Measurements from ENCODE around the gene LTBP3.
"Not testable (repeated sequence)": the region's sequence is repeated elsewhere in the genome, so short reads cannot be mapped to it uniquely, and the experiment has no call there.

The LTBP3 gene

DNA sequence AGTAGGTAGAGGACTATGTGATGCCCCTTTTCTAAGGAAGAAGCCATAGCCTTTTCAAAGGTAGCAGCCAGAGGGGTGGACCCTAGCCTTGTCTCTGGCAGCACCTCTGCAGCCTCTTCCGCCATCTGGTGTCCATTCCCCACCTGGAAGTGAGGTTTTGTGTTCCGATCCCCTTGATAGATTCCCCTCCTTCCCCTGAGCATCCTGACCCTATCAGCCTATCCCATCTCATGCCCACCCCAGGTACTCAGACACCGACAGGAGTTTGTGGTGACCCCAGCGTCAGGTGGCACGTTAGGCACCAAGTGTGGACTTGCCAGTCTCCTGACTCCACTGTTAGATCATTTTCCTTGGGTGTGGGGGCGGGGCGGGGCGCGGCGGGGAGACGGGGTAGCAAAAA, 13.8 kb upstream of the LTBP3 start:
- DNase-seq (ENCODE audit: low read depth in 2 of 2) = no peak

DNA sequence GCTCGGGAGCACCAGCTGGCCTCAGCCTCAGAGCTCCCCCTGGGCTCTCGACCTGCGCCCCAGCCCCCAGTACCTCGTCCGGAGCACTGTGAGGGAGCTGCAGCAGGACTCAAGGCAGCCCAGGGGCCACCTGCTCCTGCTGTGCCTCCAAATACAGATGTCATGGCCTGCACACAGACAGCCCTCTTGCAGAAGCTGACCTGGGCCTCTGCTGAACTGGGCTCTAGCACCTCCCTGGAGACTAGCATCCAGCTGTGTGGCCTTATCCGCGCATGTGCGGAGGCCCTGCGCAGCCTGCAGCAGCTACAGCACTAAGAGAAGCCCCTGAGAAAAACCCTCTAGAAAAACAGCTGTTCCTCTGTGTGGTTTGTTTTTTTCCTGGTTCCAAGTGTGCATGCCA, 13.3 kb upstream of the LTBP3 start:
- DNase-seq (ENCODE audit: low read depth in 2 of 2) = no peak

DNA sequence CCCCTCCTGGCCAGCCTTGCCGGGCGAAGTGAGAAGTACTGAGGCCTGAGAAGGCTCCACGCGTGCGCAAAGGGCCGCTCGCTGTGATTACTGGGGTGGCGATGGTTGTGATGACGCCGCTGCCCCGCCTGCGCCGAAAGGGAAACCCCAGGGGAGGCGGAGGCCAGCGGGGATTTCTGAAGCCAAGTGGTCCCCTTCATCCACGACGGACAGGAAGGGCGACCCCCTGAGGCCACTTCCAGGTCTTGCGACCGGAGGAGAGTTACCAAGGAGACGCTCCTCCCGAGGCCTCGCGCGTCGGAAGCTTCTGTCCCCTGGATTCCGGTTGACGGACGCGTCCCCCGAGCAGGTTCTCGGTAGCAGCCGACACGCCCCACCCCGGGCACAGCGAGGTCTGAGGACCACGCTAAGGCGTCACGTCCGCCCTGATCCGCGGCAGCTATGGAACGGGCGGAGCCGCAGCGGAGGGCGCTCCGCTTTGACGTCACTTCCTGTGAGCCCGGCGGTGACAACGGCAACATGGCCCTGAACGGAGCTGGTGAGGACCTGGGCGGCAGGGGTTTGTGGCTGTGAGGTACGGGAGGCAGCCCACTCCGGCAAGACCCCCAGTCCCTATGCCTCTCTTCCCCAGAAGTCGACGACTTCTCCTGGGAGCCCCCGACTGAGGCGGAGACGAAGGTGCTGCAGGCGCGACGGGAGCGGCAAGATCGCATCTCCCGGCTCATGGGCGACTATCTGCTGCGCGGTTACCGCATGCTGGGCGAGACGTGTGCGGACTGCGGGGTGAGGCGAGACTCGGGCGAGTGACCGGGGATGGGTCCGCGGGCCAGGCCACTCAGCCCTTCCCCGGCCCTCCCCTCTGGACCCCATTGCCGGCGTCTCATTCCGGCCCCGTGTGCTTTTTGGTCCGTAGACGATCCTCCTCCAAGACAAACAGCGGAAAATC, 12.1 kb upstream of the LTBP3 start, which contains the start of gene ZNRD2:
Gene ZNRD2, plus strand, starts transcription at position 505 of the 946 bp plus-strand sequence. Its CDS starts 15 bp downstream, at position 520.
- DNase-seq (ENCODE audit: low read depth in 2 of 2) = peak; percentile 91 to 95

DNA sequence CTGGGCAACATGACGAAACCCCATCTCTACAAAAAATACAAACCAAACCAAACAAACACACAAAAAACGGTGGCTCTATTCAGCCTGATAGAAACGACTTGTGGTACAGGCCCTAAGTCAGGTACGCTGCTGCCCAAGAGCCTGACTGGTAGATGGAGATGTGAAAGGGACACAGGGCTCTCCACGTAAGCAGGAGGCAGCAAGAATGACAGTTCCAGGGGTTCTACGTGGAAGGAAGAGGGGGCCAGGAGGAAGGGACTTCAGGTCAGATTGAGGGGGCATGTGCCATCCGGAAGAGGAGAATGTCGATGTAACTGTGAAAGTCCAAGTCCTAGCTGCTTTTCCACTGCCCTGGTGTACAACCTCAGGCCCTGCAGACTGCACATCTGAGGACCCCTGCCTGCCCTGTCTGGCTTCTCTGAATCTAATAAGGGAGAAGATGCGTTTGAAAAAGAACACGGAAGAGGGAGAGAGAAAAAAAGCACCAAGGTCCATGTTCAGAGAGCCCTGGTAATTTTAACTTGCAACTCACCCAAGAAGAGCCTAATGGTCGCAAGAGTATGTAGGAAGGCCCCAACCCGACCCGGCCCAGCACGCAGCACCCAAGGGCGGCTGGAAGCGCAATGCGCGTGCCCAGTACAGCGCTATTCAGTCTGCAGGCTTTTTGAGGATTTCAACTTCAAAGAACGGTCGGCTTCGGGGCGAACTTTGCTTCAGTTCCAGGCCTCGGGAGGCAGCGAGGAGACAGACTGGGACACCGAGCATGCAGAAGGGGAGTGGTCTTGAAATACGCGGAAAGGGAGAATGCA, 11.2 kb upstream of the LTBP3 start:
- no peak for DNase-seq (ENCODE audit: low read depth in 2 of 2)

DNA sequence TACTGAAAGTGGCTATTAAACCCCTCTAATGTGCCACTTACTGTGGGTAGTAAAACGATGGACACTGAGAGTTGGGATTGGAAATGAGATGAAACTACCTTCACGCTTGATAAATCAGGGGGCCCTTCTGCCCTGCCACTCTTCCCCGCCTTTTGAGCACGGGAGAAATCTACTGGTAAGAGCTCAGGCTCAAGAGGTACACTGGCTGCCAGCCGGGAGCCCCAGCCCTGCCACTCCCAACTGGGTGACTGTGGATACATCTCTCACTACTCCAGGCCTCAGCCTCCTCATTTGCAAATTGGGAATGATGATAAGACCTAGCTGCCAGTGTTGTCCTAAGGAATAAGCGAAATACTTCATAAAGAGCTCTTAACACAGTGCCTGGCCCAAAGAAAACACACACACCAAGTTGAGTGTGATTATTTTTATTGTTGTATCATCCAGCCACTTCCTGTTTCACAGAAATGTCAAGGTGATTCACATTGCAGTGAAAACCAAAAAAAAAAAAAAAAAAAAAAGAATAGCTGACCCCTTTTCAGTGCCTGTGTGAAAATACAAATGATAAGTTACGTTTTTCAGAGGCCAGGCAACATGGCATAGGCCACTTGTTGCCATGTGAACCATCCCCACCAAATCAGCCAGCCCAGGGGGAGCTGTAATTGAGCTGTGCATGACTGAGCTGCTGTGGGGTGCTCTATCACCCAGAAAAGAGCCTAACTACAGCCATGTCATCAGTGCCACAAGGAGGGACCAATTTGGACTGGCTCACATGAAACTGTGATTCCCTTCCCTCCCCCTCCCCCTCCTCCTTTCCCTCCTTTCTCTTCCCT, 7.7 kb upstream of the LTBP3 start:
- no peak for DNase-seq (ENCODE audit: low read depth in 2 of 2)

DNA sequence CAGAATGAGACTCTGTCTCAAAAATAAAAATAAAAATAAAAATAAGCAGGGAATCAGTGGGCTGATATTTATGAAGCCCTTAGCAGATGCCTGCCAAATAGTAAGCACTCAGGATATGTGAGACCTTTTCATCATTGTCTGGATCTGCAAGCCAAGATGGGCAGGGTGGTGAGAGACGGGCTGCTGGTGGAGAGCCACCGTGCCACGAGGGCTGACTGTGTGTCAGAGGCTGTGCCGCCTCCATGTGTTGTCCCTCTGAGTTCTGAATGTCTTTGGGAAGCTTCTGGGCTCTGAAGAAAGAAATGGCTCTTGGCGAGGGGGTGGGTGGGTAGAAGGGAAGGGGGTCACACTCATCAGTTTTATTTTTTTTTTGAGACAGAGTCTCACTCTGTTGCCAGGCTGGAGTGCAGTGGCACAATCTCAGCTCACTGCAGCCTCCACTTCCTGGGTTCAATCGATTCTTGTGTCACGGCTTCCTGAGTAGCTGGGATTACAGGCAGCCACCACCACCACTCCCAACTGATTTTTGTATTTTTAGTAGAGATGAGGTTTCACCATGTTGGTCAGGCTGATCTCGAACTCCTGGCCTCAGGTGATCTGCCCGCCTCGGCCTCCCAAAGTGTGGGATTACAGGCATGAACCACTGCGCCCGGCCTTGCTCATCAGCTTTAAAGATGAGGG, 6.9 kb upstream of the LTBP3 start:
- not testable (repeated sequence) for DNase-seq (ENCODE audit: low read depth in 2 of 2)

DNA sequence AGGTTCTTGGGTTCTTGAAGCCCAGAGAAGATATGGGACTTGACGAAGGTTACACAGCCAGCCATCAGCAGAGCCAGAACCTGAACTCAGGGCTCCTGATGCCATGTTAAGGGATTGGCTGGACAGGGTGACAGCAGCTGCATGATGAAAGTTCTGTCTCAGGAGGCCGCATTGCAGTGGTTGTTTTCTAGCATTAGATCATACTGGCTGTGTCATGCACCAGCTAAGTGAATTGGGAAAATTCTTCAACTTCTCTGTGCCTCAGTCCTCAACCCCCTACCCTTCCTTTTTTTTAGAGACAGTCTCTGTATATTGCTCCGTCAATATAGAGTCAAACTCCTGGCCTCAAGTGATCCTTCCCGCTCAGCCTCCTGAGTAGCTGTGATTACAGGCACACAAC, 5.4 kb upstream of the LTBP3 start:
- DNase-seq (ENCODE audit: low read depth in 2 of 2) = no peak

DNA sequence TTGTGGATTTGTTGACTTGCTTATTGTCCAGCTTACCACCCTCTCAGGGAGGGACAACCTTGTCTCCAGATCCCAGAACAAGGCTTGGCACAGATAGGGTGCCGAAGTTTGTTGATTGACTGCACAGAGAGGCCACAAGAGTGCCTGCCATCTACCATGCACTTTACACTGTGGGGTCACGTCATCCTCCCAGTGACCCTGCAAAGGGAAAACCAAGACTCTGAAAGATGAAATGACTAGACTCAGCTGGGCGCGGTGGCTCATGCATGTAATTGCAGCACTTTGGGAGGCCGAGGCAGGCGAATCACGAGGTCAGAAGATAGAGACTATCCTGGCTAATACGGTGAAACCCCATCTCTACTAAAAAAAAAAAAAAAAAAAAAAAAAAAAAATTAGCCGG, 4.6 kb upstream of the LTBP3 start:
- DNase-seq (ENCODE audit: low read depth in 2 of 2) = no peak

DNA sequence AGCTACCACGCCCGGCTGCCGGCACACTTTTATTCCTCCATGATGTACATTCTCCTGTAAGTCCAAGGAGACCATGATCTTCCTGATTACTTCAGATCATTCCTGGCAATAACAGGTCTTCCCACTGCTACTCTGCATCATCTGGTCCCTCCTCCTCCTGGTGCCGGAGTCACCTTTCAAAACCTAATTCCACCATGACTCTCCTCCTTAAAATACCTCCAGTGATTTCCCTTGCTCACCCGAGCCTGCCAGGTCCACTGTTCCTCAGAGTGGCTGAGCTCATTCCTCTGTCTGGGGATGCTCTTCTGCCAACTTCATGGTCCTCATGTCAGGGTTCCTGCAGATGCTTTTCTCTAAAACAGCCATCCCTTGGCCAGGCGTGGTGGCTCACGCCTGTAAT, 3.9 kb upstream of the LTBP3 start:
- DNase-seq (ENCODE audit: low read depth in 2 of 2) = no peak

DNA sequence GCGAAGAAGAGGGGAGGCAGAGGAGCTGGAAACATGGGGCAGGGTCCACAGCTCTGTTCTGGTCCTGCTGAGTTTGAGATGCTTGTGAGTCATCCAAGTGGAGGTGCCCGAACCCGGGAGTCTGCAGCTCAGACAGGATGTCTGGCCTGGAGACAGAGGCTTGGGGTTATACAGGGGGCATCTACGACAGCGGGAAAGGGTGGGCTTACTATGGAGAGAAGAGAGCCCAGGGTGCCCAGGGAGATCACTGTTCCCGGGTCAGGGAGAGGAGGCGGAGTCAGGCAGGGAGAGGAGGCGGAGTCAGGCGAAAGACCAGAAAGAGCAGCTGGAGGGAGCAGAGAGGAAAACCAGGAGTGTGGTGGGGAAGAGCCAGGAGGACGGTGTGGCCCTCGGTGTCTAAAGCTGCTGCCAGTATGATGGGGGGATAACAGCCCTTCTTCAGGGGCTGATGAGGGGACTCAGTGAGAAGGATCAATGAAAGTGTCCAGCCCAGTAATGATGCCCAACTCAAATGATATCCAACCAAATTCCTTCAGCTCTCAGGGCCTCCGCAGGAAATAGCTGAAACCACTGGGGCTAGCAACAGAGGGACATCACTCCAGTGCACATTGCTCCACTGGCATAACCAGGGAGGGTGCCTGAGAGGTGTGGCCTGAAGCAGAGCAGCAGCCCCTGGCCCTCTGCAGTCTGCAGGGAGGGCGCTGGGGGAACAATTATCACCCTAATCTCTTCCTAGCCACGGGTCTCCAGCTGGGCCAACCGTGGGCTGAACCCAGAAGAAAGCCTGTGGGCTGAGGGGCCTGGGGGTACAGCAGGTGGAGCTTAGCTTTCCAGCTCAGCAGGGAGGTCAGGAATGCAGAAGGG, 2.6 kb upstream of the LTBP3 start:
- no peak for DNase-seq (ENCODE audit: low read depth in 2 of 2)

DNA sequence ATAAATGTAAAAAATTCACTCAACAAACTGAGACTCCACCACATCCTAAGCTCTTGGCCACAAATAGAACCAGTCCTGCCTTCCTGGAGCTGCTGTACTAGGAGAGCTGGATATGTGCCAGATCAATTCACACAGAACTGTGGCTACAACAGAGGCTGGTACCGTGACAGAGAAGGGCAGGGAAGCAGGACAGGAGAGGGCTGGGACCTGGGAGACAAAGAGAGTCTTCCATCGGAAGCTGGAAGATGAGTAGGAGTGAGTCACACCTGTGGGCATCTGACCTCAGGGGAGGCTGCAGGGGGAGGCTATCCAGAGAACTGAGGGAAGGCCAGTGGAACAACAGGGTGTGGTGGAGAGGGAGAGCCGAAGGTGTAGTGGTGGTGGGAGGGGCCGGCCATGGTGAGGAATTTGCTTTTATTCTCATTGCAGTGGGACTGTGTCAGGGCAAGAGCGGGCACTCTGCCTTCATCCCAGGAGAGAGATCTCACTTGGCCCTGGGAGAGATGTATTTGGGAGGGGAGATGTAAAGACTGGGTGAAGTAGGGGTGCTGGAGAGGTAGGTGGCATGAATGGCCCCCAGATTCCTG, 1.9 kb upstream of the LTBP3 start:
- DNase-seq (ENCODE audit: low read depth in 2 of 2) = no peak

DNA sequence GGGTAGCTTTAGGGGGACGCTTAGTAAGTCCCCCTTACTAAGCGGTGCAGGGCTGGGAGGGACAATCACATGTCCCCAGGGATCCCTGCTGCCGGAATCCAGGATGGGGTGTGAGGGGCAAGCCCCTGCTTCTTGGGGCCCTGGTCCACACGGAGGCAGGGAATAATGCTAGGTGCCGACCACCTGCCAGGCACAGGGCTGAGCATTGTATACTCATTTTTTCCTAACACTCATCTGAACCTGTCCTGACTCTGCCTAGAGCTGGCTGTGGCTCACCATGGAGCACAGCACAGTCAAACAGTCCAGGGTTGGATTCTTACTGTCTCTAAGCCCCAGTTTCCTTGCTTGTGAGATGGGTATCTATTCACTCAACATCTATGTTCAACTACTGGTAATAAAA, 1.4 kb upstream of the LTBP3 start:
- DNase-seq (ENCODE audit: low read depth in 2 of 2) = no peak

DNA sequence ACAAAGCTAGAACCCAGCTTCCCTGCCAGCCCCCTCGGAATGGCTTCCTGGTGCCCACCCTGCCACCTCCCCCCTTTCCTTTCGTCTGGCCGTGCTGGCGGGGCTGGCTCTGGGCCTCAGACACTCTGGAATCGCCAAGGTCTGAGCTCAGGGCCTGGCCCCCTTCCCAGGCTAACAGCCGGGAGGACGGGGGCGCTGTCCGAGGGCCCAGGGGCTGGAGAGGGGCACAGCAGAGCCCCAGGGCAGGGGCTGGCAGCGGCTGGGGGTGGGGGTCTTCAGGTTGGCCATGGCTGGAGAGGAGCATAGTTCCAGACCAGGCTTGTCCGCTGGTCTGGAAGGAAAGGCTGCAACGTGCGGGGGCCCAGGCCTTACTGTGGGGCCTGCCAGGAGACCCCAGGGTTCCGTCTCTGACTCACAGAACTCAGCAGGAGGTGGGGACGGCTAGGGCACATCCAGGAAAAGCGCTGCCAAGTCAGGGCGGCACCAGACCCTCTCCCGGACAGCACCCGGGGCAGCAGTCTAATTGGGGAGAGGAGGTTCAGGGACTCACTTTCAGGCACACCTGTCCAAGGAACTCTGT, 861 bp upstream of the LTBP3 start:
- no peak for DNase-seq (ENCODE audit: low read depth in 2 of 2)

DNA sequence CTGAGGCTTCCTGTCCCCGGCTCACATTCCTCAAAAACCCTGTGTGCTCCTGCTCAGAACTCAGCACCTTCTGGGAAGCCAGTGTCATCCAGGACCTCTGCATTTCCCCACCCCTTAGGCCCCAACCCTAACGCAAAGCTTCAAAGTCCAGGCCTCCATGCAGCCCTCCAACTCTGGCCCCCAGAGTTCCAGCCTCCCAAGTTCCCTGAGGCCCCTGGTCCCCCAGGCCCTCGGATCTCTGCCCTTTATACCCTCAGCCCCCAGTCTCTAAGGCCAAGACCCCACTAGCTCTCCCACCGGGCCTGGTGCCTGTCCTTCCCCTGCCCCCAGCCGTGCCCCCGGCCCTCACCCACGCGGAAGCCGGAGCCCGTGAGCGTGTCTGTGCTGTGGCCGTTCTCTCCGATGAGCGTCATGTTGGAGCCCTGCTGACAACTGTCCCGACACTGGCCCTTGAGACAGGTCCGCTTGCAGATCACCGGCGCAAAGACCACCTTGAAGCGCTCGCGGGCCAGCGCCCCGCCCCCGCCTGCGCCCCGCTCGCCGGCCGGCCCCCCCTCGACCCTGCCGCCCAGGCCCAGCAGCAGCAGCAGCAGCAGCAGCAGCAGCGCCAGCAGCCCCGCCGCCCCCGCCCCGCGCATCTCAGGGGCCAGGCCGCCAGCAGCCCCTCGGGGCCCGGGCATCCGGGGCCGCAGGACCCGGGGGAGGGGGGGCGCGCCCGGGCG, 718 bp downstream of the LTBP3 start:
- no peak for DNase-seq (ENCODE audit: low read depth in 2 of 2)

DNA sequence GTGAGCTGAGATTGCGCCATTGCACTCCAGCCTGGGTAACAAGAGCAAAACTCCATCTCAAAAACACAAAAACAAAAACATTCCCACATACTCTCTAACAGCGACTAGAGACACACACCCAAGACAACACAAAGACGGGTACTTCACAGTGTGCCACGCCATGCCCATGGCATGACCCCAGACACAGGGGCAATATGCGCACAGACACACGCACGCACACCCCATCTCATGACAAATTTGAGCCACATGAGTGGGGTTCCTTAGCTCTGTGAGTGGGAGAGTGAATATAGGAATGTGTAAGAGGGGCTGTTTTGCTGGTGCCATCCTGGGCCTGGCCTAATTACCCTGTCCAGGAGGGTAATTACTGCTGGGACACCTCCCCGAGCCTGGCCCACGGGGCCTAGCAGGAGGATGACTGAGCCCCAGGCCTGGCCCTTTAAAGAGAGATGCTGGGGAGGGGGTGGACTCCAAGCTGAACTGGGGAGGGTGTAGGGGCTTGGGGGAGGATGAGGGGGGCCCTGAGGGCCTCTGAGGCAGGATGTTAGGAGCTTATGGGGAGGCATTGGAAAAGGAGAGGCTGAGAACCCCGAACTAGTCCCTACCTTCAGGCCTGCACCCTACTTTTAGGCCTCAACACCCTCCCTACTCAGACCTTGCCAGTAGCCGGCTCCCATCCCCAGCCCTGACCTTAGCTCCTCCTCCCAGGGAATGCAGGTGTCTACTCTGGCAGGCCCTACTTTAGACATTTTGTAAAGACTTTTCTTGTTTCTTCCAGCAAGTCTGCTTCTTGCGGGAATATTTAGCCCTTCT, 1.5 kb downstream of the LTBP3 start:
- no peak for DNase-seq (ENCODE audit: low read depth in 2 of 2)

DNA sequence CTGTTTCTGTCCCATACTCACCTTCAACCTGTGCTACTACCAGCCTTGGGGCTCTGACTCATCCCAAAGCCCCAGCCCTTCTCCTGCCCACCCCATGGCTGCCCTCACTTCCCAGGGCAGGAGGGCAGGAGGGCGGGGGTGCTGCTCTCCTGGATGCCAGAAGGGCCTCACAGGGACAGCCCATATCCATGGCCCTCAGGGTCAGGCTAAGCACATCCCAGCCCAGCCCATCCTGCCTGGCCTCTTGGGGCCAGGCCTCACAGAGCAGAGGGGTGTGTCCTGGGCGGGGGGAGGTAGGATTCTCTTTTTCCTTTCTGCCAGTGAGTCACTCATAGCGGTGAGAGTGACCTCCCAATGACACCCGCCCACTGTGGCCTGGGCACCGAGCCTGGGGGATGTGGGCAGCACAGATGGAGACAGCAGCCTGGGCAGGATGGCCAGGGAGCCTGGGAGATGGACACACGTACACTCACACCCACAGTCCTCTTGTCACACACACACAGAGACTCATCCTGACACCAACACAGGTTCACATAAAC, 2.4 kb downstream of the LTBP3 start:
- no peak for DNase-seq (ENCODE audit: low read depth in 2 of 2)

DNA sequence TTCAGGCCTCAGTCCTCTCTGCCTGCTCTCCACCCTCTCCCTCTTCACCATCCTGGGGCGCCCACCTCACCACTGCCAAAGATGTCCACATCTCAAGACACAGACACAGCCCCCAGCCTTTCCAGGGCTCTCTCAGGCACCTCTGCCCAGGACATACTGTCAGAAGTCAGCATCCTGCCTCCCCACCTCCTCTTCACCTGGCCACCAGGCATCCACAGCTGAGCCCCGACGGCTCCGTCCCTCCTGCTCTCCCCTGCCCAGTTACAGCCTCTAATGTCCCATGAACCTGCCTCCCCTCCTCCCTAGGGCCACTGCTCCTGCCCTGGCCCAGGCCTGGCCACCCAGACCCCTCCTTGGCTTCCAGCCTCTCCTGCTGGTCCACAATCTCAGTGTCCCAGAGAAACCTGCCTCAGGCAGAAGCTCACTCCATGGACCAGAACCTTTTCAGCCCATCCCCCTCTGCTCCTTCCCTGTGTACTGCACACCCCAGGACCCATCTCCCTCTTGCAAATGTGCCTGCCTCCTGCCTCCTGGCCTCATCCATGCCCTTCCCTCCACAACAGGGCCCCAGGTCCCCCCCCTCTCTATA, 3.2 kb downstream of the LTBP3 start:
- DNase-seq (ENCODE audit: low read depth in 2 of 2) = no peak
